ENCODE data around the gene TUBA1B. TPM values are rescaled to one million over a fixed set of nuclear protein-coding genes. Genes with fewer than 3 reads are reported as not detected.
A peak's percentile ranks its signal among the peaks of the same experiment; 100 is the strongest.

The TUBA1B gene
- total and polyA plus RNA-seq, 2 of the 8 experiments (the other 6 are each of a cell fraction or from before 2014, with no cell fraction given): 2,092 to 6,837 TPM

- POLR2A ChIA-PET (ENCODE audit: partially characterized antibody): interaction anchor here (1.1 to 6.4 kb wide), 10 partner anchors 10 to 37 kb away, joined by 3 to 66 read pairs (median 7); partner anchors contain the start of genes KMT2D, LMBR1L, RHEBL1 and TUBA1B
- no peak overlapping the region for H2AK5ac ChIP-seq (ENCODE audit: low read depth, low read length)
- DNase-seq (ENCODE audit: low read depth in 1 of 2, low spot score in 2 of 2): peak in 1 of 2 experiments; percentile 61
Measured at GRCh38 chr12:49093792-49094159, 37.4 kb downstream of the TUBA1B start.

More at GRCh38 chr12:49093792-49094159, 37.4 kb downstream of the TUBA1B start:
- no peak overlapping the region for H3K27ac ChIP-seq (ENCODE audit: low read depth, low read length)
- H3K56ac ChIP-seq (replicated peaks; ENCODE audit: insufficient read length, low read depth, low read length): no peak overlapping the region
- CTCF ChIA-PET (ENCODE audit: partially characterized antibody): interaction anchor here (0.6 to 11.2 kb wide), 14 partner anchors 8 to 278 kb away, joined by 3 to 178 read pairs (median 10); partner anchors contain the start of genes LMBR1L and RHEBL1
- H3K9ac ChIP-seq (replicated peaks in 1 of 4; ENCODE audit: extremely low read depth in 1 of 4, low read depth in 3 of 4, low read length in 3 of 4): no peak overlapping the region; a peak in 1 of 7 replicates
- H2BK15ac ChIP-seq (ENCODE audit: low read length): no peak overlapping the region
- peaks cover 10% of the 10 kb centered on the region for H3K23me2 ChIP-seq (ENCODE audit: low read depth, low read length)
- no peak for FAIRE-seq
- H4K8ac ChIP-seq (ENCODE audit: extremely low read depth, insufficient read depth, low read length): no peak overlapping the region
- H3K79me1 ChIP-seq (ENCODE audit: low read depth, low read length): no peaks in the 10 kb centered on the region
- no peaks in the 10 kb centered on the region; a peak in 1 of 4 replicates for H3K9me3 ChIP-seq (ENCODE audit: insufficient read depth in 2 of 2, low read depth in 1 of 2, low read length in 1 of 2)
- H2BK5ac ChIP-seq (ENCODE audit: low read depth, low read length): no peak overlapping the region
- TF ChIP-seq TAF7 (optimal IDR thresholded peaks at IDR 0.05; ENCODE audit: borderline replicate concordance, low read depth, low read length) (no peak), JUN (IDR thresholded peaks at IDR 0.05; ENCODE audit: low read depth, low read length) (no peak), KDM5A (IDR thresholded peaks at IDR 0.05; ENCODE audit: low read length) (no peak), CTCF (IDR thresholded peaks at IDR 0.05; ENCODE audit: control extremely low read depth in 1 of 3, insufficient read depth in 1 of 3, low read depth in 1 of 3, low read length in 3 of 3) (no peak)
- H3K4me1 ChIP-seq (replicated peaks in 1 of 4; ENCODE audit: control insufficient read depth in 3 of 4, insufficient read depth in 4 of 4, low read length in 3 of 4): peaks cover 0 to 43% (median 18%) of the 10 kb centered on the region in 4 experiments; a peak in 6 of 7 replicates
- H4K91ac ChIP-seq (replicated peaks; ENCODE audit: insufficient read length, low read length): no peak overlapping the region
- no peaks in the 10 kb centered on the region for H3K79me2 ChIP-seq (ENCODE audit: control insufficient read depth in 1 of 2, insufficient read depth in 2 of 2, low read length in 2 of 2)
- H3K36me3 ChIP-seq (ENCODE audit: control insufficient read depth in 2 of 4, insufficient read depth in 4 of 4, low read length in 3 of 4): peaks cover 2 to 10% (median 4%) of the 10 kb centered on the region in 4 experiments; a peak in 4 of 8 replicates
- no peak overlapping the region for H2AFZ ChIP-seq (ENCODE audit: low read length)
- H3K4me3 ChIP-seq (ENCODE audit: extremely low read depth in 1 of 4, insufficient read depth in 2 of 4, low read depth in 3 of 4, low read length in 4 of 4): peak overlapping the region; percentile 13 to 54 (median 40); a peak in 7 of 8 replicates
- H3K27me3 ChIP-seq (replicated peaks in 1 of 4; ENCODE audit: control insufficient read depth in 3 of 4, extremely low read depth in 1 of 4, insufficient read depth in 3 of 4, low read length in 3 of 4): peaks cover 50 to 67% (median 66%) of the 10 kb centered on the region in 4 experiments
- H4K5ac ChIP-seq (ENCODE audit: insufficient read length, low read depth, low read length): no peak overlapping the region
- no peak overlapping the region for H2BK120ac ChIP-seq (replicated peaks; ENCODE audit: low read depth, low read length)
- no peak overlapping the region for H3K23ac ChIP-seq (ENCODE audit: insufficient read length)
- no peak overlapping the region for H2BK20ac ChIP-seq (ENCODE audit: low read length)
- H3K4ac ChIP-seq (replicated peaks; ENCODE audit: insufficient read length, low read depth, low read length): no peak overlapping the region
- 15% methylated on average over 9 of the region's 9 CpGs; no CpG with 5 or more reads in 1 of the 2 experiments for WGBS, 2 experiments (ENCODE audit: extremely low coverage in 1 of 2, insufficient coverage in 1 of 2, insufficient read length in 1 of 2, insufficient replicate concordance in 2 of 2, low coverage in 1 of 2, low lambda C conversion rate in 2 of 2, missing lambda C conversion rate in 1 of 2)
- H3K18ac ChIP-seq (ENCODE audit: extremely low read depth, low read length): no peak overlapping the region
- no peak overlapping the region for H2BK12ac ChIP-seq (ENCODE audit: low read depth, low read length)
- H3K14ac ChIP-seq (ENCODE audit: insufficient read length): no peak overlapping the region
- H4K20me1 ChIP-seq (replicated peaks in 1 of 2; ENCODE audit: control insufficient read depth in 1 of 2, insufficient read depth in 2 of 2, low read length in 2 of 2): peaks cover 4 to 9% of the 10 kb centered on the region in 2 experiments
- peak overlapping the region; percentile 71 to 89 for H3K4me2 ChIP-seq (ENCODE audit: insufficient read depth in 1 of 2, low read depth in 2 of 2, low read length in 2 of 2)
